Omental fat pad (tissue), 4 donors: ENCODE results near the gene FAAP20. TPM values are rescaled to one million over a fixed set of nuclear protein-coding genes. Genes with fewer than 3 reads are reported as not detected.

Source experiments
- ATAC-seq: fragments of 150-250 bp; one replicate; pipeline ENCODE4 v1.9.1; 2016; ENCODE audit warnings: mild to moderate bottlenecking, moderate library complexity; ENCODE audit not compliant: low FRiP score
- DNase-seq: peaks from one replicate; pipeline ENCODE4 v3.0.0-alpha.2; 2019; ENCODE audit warnings: low spot score
- total RNA-seq, 4 donors: library from RNA; depleted of rRNA; stranded (reverse); fragments of >200 nt; gene quantifications; one replicate each; pipeline ENCODE4 v1.1.0, GENCODE V29; 2016
- TF ChIP-seq, protein P1 (sequence below), 3 donors: fragments of 450-650 bp; IDR thresholded peaks; one replicate each; pipeline ENCODE4 v1.5.1; 2016 to 2017; ENCODE audit warnings: antibody characterized with exemption in 3 of 3, mild to moderate bottlenecking in 3 of 3, moderate library complexity in 2 of 3

FAAP20 gene
- total RNA-seq, 4 donors from 2014 or later, result 14.2 to 24.9 (median 21.8) TPM

DNA sequence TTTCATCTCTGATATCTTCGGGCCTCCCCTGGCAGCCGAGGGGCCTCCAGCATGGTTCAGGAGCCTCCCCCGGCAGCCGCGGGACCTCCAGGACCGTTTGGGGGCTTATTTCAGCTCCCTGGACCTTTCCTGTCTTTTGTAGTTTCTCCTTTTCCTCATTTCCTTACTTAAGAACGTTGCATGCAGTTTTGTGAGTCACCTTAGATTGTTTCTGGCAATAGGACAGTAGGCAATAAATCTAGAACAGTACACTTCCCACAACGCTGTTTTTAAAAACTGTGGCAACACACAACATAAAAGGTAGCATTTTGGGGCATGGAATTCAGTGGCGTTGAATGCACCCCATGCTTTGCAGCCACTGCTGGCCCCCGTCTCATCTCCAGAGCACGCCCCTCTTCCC lies 24.4 kb downstream of the FAAP20 start:
- TF ChIP-seq, protein P1, sequence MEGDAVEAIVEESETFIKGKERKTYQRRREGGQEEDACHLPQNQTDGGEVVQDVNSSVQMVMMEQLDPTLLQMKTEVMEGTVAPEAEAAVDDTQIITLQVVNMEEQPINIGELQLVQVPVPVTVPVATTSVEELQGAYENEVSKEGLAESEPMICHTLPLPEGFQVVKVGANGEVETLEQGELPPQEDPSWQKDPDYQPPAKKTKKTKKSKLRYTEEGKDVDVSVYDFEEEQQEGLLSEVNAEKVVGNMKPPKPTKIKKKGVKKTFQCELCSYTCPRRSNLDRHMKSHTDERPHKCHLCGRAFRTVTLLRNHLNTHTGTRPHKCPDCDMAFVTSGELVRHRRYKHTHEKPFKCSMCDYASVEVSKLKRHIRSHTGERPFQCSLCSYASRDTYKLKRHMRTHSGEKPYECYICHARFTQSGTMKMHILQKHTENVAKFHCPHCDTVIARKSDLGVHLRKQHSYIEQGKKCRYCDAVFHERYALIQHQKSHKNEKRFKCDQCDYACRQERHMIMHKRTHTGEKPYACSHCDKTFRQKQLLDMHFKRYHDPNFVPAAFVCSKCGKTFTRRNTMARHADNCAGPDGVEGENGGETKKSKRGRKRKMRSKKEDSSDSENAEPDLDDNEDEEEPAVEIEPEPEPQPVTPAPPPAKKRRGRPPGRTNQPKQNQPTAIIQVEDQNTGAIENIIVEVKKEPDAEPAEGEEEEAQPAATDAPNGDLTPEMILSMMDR (IDR thresholded peaks at IDR 0.05), result no peak
- DNase-seq, result no peak
- ATAC-seq, result no peak

DNA sequence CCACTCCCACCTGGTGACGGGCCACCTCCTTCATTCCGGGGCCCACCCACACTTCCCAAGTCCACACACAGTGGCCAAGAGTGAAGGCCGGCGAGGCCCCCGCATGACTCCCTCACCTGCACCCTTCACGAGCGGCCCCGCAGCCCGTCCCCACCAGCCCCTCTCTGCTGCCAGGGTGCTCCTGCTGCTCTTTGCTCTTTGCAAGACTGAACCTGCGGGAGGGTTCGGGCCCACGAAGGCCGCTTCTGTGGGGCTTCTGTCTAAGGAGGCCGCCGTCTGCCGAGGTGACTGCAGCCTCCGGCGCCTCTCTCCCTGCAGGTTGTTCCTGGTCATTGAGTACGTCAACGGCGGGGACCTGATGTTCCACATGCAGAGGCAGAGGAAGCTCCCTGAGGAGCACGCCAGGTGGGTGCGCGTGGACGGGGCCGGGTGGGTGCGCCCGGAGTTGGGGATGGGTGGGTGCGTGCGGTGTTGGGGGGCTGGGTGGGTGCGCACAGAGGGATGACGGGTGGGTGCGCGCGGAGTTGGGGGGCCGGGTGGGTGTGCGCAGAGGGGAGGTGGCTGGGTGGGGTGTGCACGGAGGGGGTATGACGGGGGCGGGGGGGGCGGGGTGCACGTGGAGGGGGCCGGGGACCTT lies 25.3 kb downstream of the FAAP20 start:
- TF ChIP-seq, protein P1 (IDR thresholded peaks at IDR 0.05), result no peak
- DNase-seq (no peak), ATAC-seq (no peak)

DNA sequence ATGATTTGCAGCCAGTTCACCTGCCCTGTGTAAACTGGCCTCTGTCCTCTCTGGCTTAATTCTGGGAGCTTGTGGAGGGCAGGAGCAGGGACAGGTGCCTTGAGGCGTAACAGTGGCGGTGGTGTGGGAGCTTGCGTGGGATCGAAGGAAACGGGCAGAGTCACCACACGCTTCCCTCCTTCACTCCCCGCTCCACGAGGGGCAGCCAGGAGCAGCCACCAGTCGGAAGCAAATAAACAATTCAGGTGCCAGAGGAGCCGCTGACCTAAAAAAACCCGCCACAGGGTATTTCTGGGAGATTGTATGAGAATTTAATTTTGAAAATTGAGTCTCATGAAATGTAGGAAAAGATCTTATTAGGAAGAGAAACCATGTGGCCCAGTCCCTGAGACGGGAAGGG lies 26.0 kb downstream of the FAAP20 start:
- TF ChIP-seq, protein P1 (IDR thresholded peaks at IDR 0.05), result no peak
- DNase-seq (no peak), ATAC-seq (no peak)

DNA sequence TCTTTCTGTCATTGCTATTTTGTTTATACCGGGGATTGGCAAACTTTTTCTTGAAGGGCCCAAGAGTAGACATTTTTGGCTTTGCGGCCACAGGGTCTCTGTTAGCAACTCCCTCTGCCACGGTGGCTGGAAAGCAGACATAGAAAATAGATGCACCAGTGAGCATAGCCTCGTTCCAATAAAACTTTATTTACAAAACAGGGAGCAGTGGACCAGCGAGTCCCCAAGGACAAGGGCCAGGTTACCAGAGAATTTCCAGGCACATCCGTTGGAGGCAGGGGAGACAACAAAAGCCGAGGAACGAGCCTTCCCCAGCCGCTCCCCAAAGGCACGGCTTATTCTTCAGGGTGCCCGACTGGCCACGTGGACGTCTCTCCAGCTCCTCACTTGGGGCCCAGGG lies 26.5 kb downstream of the FAAP20 start:
- TF ChIP-seq, protein P1 (IDR thresholded peaks at IDR 0.05), result no peak
- DNase-seq (no peak), ATAC-seq (no peak)

DNA sequence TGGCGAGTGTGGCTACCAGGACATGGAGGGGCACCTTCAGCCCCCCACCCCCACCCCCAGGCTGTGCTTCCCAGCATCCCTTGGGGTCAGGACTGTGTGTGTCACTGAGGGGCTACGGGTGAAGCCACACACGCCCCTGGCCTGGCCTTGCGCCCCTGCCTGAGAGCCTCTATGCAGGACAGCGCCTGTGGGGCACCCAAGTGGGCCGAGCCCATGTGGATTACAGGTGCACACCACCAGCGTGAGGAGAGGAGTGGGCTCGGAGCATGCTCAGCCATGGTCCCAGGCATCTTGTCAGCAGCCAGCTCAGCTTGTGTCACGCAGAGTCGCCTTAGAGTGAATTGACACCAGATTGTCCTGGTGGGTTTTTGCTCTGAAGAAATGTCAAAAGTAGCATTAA lies 27.9 kb downstream of the FAAP20 start:
- TF ChIP-seq, protein P1 (IDR thresholded peaks at IDR 0.05), result no peak
- no peak for ATAC-seq

DNA sequence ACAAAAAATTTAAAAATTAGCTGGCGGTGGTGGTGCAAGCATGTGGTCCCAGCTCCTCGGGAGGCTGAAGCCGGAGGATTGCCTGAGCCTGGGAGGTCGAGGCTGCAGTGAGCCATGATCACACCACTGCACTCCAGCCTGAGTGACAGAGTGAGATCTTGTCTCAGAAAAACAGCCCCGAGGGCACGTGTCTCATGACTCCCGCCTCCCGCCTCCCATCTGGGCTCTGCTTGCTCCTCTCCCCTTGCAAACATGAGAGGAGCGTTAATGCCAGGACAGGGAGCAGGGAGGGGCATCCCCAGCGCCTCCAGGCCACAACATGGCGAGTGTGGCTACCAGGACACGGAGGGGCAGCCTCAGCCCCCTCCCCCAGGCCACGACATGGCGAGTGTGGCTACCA lies 28.3 kb downstream of the FAAP20 start:
- TF ChIP-seq, protein P1 (IDR thresholded peaks at IDR 0.05), result no peak
- ATAC-seq (no peak), DNase-seq (no peak)

More for the DNA sequence above, 27.9 kb downstream of the FAAP20 start:
- no peak for DNase-seq

DNA sequence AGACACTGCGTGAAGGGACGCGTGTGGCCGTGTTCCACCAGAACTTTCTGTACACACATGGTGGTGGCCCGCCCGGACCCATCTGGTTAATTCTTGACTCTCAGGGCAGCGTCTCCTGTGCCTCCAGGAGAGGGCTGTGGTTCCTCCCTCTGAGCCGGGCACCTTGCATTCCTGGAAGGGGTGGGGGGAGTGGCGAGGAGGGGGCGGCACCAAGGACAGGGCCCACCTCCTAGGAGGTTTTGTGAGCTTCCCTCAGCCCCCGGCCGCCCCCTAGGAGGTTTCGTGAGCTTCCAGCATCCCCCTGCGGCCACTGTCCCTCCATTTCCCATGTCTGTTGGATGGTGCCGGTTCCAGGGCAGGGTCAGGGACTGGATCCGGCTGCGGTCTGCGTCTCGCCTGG lies 28.9 kb downstream of the FAAP20 start:
- ATAC-seq, result no peak
- TF ChIP-seq, protein P1 (IDR thresholded peaks at IDR 0.05), result no peak
- no peak for DNase-seq
